ENCODE data around the gene SSBP3.

The SSBP3 gene

GRCh38 chr1:54337928-54338327 is 68.3 kb downstream of the SSBP3 start:
- Histone ChIP-seq H3K4me1 (peaks cover 0 to 76% (median 59%) of the 10 kb centered on the region in 4 donors), H3K36me3 (no peaks in the 10 kb centered on the region), H3K27me3 (no peaks in the 10 kb centered on the region), H3K4me3 (no peak overlapping the region), H3K9me3 (no peaks in the 10 kb centered on the region), H3K27ac (no peak overlapping the region)
- intact Hi-C loops (cut with DNase I; ENCODE audit: low total_unique reads) = loop anchor here (10.0 kb wide), 1 partner anchor 63 kb away; no protein-coding TSS in a partner anchor
- no peak for TF ChIP-seq CTCF (IDR thresholded peaks at IDR 0.05)
- no peak for DNase-seq

- intact Hi-C loops (cut with DNase I; ENCODE audit: low total_unique reads) = loop anchor here (10.0 kb wide), 1 partner anchor 62 kb away; no protein-coding TSS in a partner anchor
- Histone ChIP-seq H3K4me3 (no peak overlapping the region), H3K36me3 (no peaks in the 10 kb centered on the region), H3K9me3 (no peaks in the 10 kb centered on the region), H3K27ac (no peak overlapping the region), H3K27me3 (no peaks in the 10 kb centered on the region), H3K4me1 (peaks cover 0 to 80% (median 64%) of the 10 kb centered on the region in 4 donors)
- no peak for TF ChIP-seq CTCF (IDR thresholded peaks at IDR 0.05)
- DNase-seq = no peak
Measured at GRCh38 chr1:54337034-54337433, 69.2 kb downstream of the SSBP3 start.

DNA sequence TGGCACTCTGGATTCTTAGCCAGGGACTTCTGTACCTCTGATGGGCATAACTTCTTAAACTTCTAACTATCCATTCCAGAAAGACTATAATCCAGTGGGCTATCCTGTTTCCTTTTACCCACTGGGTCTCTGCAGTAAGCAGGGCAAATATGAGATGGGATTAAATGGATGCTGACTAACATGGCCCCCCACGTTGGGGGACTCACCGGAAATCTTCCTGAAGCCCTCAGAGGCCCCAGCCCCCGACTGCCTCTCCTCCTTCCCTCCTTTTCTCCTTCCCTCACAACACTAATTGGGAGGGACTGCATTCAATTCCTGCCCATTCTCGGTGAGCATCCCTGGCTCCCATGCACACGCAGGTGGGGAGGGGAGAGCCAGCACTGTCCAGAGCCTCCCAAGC is 70.1 kb downstream of the SSBP3 start:
- no peak for TF ChIP-seq CTCF (IDR thresholded peaks at IDR 0.05)
- Histone ChIP-seq H3K4me3 (no peak overlapping the region), H3K27me3 (no peaks in the 10 kb centered on the region), H3K4me1 (peaks cover 0 to 80% (median 69%) of the 10 kb centered on the region in 4 donors), H3K36me3 (no peaks in the 10 kb centered on the region), H3K9me3 (no peaks in the 10 kb centered on the region), H3K27ac (peak overlapping the region; percentile 79 to 82)
- DNase-seq = no peak
- intact Hi-C loops (cut with DNase I; ENCODE audit: low total_unique reads) = loop anchor here (10.0 kb wide), 1 partner anchor 61 kb away; no protein-coding TSS in a partner anchor

DNA sequence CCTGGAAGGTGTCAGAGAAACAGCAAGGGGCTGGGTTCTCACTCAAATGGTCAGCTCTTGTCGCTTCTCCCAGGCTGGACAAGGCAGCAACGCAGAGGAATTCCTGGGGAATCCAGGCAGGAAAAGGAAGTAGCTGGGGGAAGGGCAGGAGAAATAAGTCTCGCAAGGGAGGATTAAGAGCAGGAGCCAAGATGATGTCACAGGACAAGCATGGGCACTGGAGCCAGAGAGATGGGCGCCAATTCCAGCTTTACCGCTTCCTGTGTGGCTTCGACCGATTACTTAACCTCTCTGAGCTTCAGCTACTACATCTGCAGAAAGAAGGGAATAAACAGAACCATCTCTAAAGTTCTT is 70.5 kb downstream of the SSBP3 start:
- Histone ChIP-seq H3K4me1 (peaks cover 0 to 80% (median 69%) of the 10 kb centered on the region in 4 donors), H3K4me3 (peak overlapping the region; percentile 29 to 41), H3K36me3 (no peaks in the 10 kb centered on the region), H3K9me3 (no peaks in the 10 kb centered on the region), H3K27ac (peak overlapping the region; percentile 79 to 82), H3K27me3 (no peaks in the 10 kb centered on the region)
- intact Hi-C loops (cut with DNase I; ENCODE audit: low total_unique reads) = loop anchor here (10.0 kb wide), 1 partner anchor 61 kb away; no protein-coding TSS in a partner anchor
- no peak for TF ChIP-seq CTCF (IDR thresholded peaks at IDR 0.05)
- DNase-seq = peak; percentile 78 to 86

- Histone ChIP-seq H3K27me3 (no peaks in the 10 kb centered on the region), H3K27ac (peak overlapping the region; percentile 79 to 82), H3K36me3 (no peaks in the 10 kb centered on the region), H3K9me3 (no peaks in the 10 kb centered on the region), H3K4me3 (peak overlapping the region; percentile 29 to 41), H3K4me1 (peaks cover 0 to 80% (median 67%) of the 10 kb centered on the region in 4 donors)
- peak; percentile 50 to 79 for DNase-seq
- intact Hi-C loops (cut with DNase I; ENCODE audit: low total_unique reads) = loop anchor here (10.0 kb wide), 1 partner anchor 60 kb away; no protein-coding TSS in a partner anchor
- TF ChIP-seq CTCF (IDR thresholded peaks at IDR 0.05) = no peak
Measured at GRCh38 chr1:54335011-54335754, 71.0 kb downstream of the SSBP3 start.

All from tibial artery (tissue), 4 donors.